GM18873 (cell line): Measurements from ENCODE around the gene NACC2.
A peak's percentile ranks its signal among the peaks of the same experiment; 100 is the strongest.

Experiments used
- ATAC-seq: cut with Tn5 transposase; IDR thresholded peaks from one replicate; pipeline ENCODE4 v1.9.1; 2021; ENCODE audit warnings: mild to moderate bottlenecking, moderate library complexity, moderate number of reproducible peaks; ENCODE audit not compliant: unreplicated experiment, low FRiP score

The NACC2 gene

GRCh38 chr9:136129176-136129575 lies 34.1 kb upstream of the NACC2 start:
- no peak for ATAC-seq

- no peak for ATAC-seq
Measured at GRCh38 chr9:136128436-136128835, 33.3 kb upstream of the NACC2 start.

GRCh38 chr9:136127313-136127712 lies 32.2 kb upstream of the NACC2 start:
- no peak for ATAC-seq

GRCh38 chr9:136124976-136125692 lies 30.0 kb upstream of the NACC2 start:
- no peak for ATAC-seq

- ATAC-seq: no peak
Measured at GRCh38 chr9:136122425-136123383, 27.6 kb upstream of the NACC2 start.

- ATAC-seq: no peak
Measured at GRCh38 chr9:136121801-136122200, 26.7 kb upstream of the NACC2 start.

- ATAC-seq: no peak
Measured at GRCh38 chr9:136120438-136120844, 25.4 kb upstream of the NACC2 start.

- no peak for ATAC-seq
Measured at GRCh38 chr9:136119883-136120393, 24.8 kb upstream of the NACC2 start.

- ATAC-seq: no peak
Measured at GRCh38 chr9:136119061-136119882, 24.2 kb upstream of the NACC2 start.

- ATAC-seq: peak; percentile 55
Measured at GRCh38 chr9:136118320-136119060, 23.4 kb upstream of the NACC2 start, which contains the start of gene TMEM250. TSS of gene TMEM250 (minus strand) at chr9:136118875. CDS start at chr9:136116900, 1,975 bp downstream.

- peak; percentile 6 for ATAC-seq
Measured at GRCh38 chr9:136117916-136118319, 22.8 kb upstream of the NACC2 start.

- no peak for ATAC-seq
Measured at GRCh38 chr9:136117291-136117915, 22.3 kb upstream of the NACC2 start.

GRCh38 chr9:136116360-136117098 lies 21.4 kb upstream of the NACC2 start:
- no peak for ATAC-seq

GRCh38 chr9:136115641-136116359 lies 20.7 kb upstream of the NACC2 start:
- no peak for ATAC-seq

- ATAC-seq: no peak
Measured at GRCh38 chr9:136115206-136115605, 20.1 kb upstream of the NACC2 start.

GRCh38 chr9:136114610-136115009 lies 19.5 kb upstream of the NACC2 start:
- no peak for ATAC-seq

GRCh38 chr9:136112541-136112940 lies 17.5 kb upstream of the NACC2 start:
- ATAC-seq: no peak

- ATAC-seq: no peak
Measured at GRCh38 chr9:136111910-136112309, 16.8 kb upstream of the NACC2 start.
